GM12801 (cell line): ENCODE measurements around the gene CLDN15.

Experiments used
- TF ChIP-seq, protein P1 (sequence below): IDR thresholded peaks from one replicate; pipeline ENCODE4 v1.5.1; 2011; ENCODE audit warnings: control low read depth; ENCODE audit not compliant: insufficient read length; ENCODE audit errors: extremely low read depth

Gene CLDN15

DNA sequence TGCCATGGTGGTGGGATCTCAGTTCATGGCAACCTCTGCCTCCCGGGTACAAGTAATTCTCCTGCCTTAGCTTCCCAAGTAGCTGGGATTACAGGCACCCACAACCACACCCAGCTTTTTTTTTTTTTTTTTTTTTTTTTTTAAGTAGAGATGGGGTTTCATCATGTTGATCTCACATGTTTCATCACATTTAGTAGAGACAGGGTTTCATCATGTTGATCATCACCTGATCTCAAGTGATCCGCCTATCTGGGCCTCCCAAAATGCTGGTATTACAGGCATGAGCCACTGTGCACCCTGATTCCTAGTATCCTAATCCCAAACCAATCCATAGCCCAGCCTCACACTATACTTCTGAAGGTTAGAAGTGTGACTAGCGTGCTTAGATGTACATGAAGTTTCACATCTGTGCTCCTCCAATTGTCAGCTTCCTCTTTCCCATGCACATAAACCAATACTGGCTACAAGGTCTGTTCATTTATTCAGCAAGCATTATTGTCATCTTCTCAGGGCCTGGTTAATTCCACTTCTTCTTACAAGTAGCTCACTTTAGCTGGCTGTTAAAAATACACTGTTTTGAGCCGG, 50.7 kb downstream of the CLDN15 start:
- TF ChIP-seq, protein P1, sequence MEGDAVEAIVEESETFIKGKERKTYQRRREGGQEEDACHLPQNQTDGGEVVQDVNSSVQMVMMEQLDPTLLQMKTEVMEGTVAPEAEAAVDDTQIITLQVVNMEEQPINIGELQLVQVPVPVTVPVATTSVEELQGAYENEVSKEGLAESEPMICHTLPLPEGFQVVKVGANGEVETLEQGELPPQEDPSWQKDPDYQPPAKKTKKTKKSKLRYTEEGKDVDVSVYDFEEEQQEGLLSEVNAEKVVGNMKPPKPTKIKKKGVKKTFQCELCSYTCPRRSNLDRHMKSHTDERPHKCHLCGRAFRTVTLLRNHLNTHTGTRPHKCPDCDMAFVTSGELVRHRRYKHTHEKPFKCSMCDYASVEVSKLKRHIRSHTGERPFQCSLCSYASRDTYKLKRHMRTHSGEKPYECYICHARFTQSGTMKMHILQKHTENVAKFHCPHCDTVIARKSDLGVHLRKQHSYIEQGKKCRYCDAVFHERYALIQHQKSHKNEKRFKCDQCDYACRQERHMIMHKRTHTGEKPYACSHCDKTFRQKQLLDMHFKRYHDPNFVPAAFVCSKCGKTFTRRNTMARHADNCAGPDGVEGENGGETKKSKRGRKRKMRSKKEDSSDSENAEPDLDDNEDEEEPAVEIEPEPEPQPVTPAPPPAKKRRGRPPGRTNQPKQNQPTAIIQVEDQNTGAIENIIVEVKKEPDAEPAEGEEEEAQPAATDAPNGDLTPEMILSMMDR = no peak

DNA sequence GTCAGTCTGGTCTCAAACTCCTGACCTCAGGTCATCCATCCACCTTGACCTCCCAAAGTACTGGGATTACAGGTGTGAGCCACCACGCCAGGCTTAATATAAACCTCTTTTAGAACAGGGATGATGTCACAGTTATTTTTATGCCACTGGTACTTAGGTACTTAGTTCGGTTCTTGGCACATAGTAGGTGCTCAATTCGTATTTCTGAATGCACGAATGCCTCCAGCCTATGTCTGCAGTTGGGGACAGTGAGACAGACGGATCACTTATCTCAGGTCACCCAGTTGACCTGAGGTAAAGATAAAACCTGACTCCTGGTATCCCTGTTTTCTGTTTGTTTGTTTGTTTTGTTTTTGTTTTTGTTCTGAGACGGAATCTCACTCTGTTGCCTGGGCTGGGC, 51.4 kb downstream of the CLDN15 start:
- TF ChIP-seq, protein P1 = no peak

DNA sequence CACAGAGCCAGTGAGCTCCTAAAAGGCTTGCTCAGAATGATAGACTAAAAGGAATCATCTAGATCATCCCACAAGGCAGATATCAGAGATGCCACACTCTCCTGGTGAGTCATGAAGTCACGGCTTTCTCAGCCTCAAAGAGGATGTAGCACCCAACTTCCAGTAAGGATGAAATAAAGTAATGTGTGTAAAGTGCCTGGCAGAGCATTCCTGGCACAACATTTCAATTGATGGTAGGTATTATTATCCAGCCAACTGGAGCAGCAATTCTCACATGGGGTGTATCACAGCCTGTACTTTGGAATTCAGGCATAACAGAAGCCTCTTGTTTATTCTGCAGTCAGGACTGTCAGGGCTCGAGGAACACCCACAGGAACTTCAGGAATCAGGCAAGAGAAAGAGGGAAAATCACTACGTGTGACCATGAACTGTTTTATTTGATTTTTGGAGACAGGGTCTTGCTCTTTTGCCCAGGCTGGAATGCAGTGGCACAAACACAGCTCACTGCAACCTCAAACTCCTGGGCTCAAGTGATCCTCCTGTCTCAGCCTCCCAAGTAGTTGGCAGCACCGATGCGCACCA, 52.3 kb downstream of the CLDN15 start:
- TF ChIP-seq, protein P1 = no peak
